ENCODE results near the gene TXNL4B. TPM values are rescaled to one million over a fixed set of nuclear protein-coding genes. Genes with fewer than 3 reads are reported as not detected.

The TXNL4B gene
- total and polyA plus RNA-seq, 9 of the 15 experiments (the other 6 are each of a cell fraction or from before 2014, with no cell fraction given): 11.9 to 38.0 (median 22.3) TPM

DNA sequence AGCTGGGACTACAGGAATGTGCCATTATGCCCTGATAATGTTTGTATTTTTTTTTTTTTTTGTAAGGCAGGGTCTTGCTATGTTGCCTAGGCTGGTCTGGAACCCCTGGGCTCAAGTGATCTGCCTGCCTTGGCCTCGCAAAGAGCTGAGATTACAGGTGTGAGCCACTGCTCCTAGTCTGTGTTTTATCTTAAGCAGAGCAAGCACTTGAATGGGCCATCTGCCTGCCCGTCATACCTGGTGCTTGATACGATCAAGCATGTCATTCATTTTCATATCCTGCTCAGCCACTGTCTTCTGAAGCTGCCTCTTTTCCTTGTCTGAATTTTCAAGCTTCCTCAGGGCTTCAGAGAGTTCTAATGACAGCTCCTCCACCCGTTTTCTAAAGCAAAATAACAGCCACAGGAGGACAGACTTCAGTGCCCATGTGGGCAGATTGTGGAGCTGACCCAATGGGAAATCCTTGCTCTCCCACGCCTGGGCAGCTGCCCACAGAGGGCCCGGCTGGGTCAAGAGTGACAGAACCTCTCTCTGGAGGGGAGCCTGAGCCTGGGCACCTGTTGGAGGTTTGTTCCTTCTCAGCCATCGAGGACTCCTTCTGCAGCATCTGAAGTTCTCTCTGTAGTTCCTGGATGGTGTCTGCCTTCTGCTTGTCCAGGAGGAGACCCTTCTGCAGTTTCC, 36.7 kb upstream of the TXNL4B start:
- Histone ChIP-seq H3K9ac (ENCODE audit: insufficient read depth in 1 of 2, low read depth in 2 of 2, low read length in 2 of 2) (no peak overlapping the region), H4K20me1 (replicated peaks; ENCODE audit: control insufficient read depth, insufficient read depth, low read length) (no peaks in the 10 kb centered on the region; the same call in 1 of the 2 replicates), H3K27me3 (ENCODE audit: control insufficient read depth in 2 of 2, insufficient read depth in 2 of 2, low read length in 2 of 2) (peaks cover 5 to 38% of the 10 kb centered on the region in 2 experiments; a peak in 3 of 5 replicates), H3K9me1 (ENCODE audit: control insufficient read depth, insufficient read depth, low read length) (no peaks in the 10 kb centered on the region), H3K9me3 (replicated peaks; ENCODE audit: control insufficient read depth, insufficient read depth, low read depth, low read length) (no peaks in the 10 kb centered on the region), H3K36me3 (ENCODE audit: control insufficient read depth, insufficient read depth, low read length) (no peaks in the 10 kb centered on the region), H3K79me2 (ENCODE audit: control insufficient read depth, insufficient read depth, low read length) (no peaks in the 10 kb centered on the region), H3K4me3 (no peak overlapping the region), H3K27ac (ENCODE audit: extremely low read depth, low read depth, low read length) (no peak overlapping the region), H3K4me2 (ENCODE audit: insufficient read depth, low read length) (no peak overlapping the region), H2AFZ (ENCODE audit: low read depth, low read length) (no peak overlapping the region), H3K4me1 (replicated peaks in 1 of 2; ENCODE audit: control insufficient read depth in 2 of 2, insufficient read depth in 2 of 2, low read length in 2 of 2) (peaks cover 0 to 8% of the 10 kb centered on the region in 2 experiments; a peak in 1 of 5 replicates)
- WGBS (ENCODE audit: insufficient coverage, low coverage, missing lambda C conversion rate): under 1% methylated on average over 7 of the region's 7 CpGs
- DNase-seq (ENCODE audit: extremely low read depth in 1 of 4, low spot score in 3 of 4): no peak
- ATAC-seq: no peak
- ChIA-PET POLR2A (interaction anchor here (0.6 to 1.8 kb wide), 3 partner anchors 9 to 37 kb away, joined by 3 to 5 read pairs (median 4); no protein-coding TSS in a partner anchor), CTCF (ENCODE audit: low intra/inter-chr PET ratio) (interaction anchor here (0.6 kb wide), 1 partner anchor 598 kb away, joined by 4 read pairs; no protein-coding TSS in a partner anchor)
- FAIRE-seq: no peak
- TF ChIP-seq, protein P1, sequence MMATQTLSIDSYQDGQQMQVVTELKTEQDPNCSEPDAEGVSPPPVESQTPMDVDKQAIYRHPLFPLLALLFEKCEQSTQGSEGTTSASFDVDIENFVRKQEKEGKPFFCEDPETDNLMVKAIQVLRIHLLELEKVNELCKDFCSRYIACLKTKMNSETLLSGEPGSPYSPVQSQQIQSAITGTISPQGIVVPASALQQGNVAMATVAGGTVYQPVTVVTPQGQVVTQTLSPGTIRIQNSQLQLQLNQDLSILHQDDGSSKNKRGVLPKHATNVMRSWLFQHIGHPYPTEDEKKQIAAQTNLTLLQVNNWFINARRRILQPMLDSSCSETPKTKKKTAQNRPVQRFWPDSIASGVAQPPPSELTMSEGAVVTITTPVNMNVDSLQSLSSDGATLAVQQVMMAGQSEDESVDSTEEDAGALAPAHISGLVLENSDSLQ (IDR thresholded peaks at IDR 0.05): peak; percentile 85
- no peak for TF ChIP-seq DDX20 (tag; IDR thresholded peaks at IDR 0.05; ENCODE audit: low read depth)
- BruUV-seq (replicated peaks): no TSS peak
- in situ Hi-C loops (cut with MboI) (no loop called here), intact Hi-C loops (cut with micrococcal nuclease) (loop anchor here (5.0 to 10.0 kb wide), 3 partner anchors 95 to 1827 kb away; no protein-coding TSS in a partner anchor)

DNA sequence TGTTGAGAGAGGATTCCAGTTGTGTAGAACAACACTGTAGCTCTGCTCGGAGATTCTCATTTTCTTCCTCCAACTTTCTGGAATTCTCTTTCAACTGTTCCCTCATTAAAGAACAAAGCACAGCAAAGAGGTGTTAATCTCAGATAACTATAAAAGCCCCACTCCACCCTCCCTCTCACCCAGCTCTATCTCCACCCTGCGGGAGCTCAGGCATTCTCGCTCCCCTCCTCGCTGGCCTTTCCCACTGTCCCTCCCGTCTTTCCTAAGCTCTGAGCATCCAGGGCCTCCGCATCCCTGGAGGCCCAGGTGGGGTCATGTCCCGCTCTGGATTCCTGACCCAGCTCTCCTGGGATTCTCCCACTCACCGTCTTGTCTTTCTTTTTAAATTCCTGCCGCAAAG, 35.3 kb upstream of the TXNL4B start:
- in situ Hi-C loops (cut with MboI) (no loop called here), intact Hi-C loops (cut with micrococcal nuclease) (loop anchor here (5.0 kb wide), 2 partner anchors 339 to 1829 kb away; no protein-coding TSS in a partner anchor)
- Histone ChIP-seq H2AFZ (ENCODE audit: low read depth, low read length) (no peak overlapping the region), H3K36me3 (ENCODE audit: control insufficient read depth, insufficient read depth, low read length) (no peaks in the 10 kb centered on the region), H3K4me2 (ENCODE audit: insufficient read depth, low read length) (no peak overlapping the region), H3K4me1 (replicated peaks in 1 of 2; ENCODE audit: control insufficient read depth in 2 of 2, insufficient read depth in 2 of 2, low read length in 2 of 2) (peaks cover 0 to 8% of the 10 kb centered on the region in 2 experiments; a peak in 1 of 5 replicates), H3K9ac (ENCODE audit: insufficient read depth in 1 of 2, low read depth in 2 of 2, low read length in 2 of 2) (no peak overlapping the region), H4K20me1 (replicated peaks; ENCODE audit: control insufficient read depth, insufficient read depth, low read length) (no peaks in the 10 kb centered on the region; the same call in 1 of the 2 replicates), H3K4me3 (no peak overlapping the region), H3K9me3 (replicated peaks; ENCODE audit: control insufficient read depth, insufficient read depth, low read depth, low read length) (no peaks in the 10 kb centered on the region), H3K27ac (ENCODE audit: extremely low read depth, low read depth, low read length) (no peak overlapping the region), H3K9me1 (ENCODE audit: control insufficient read depth, insufficient read depth, low read length) (no peaks in the 10 kb centered on the region), H3K79me2 (ENCODE audit: control insufficient read depth, insufficient read depth, low read length) (no peaks in the 10 kb centered on the region), H3K27me3 (ENCODE audit: control insufficient read depth in 2 of 2, insufficient read depth in 2 of 2, low read length in 2 of 2) (peaks cover 5 to 29% of the 10 kb centered on the region in 2 experiments; a peak in 3 of 5 replicates)
- no peak for DNase-seq (ENCODE audit: extremely low read depth in 1 of 4, low spot score in 3 of 4)
- no peak for ATAC-seq
- no TSS peak for BruUV-seq (replicated peaks)
- FAIRE-seq: no peak
- CTCF ChIA-PET (ENCODE audit: low intra/inter-chr PET ratio): no interaction called here
- POLR2A ChIA-PET: interaction anchor here (0.5 to 1.2 kb wide), 3 partner anchors 11 to 25 kb away, joined by 3 to 4 read pairs (median 3); no protein-coding TSS in a partner anchor
- 3% methylated on average over 9 of the region's 9 CpGs for WGBS (ENCODE audit: insufficient coverage, low coverage, missing lambda C conversion rate)
- TF ChIP-seq ZNF324 (CRISPR knock-in tag; IDR thresholded peaks at IDR 0.05) (no peak), MEF2A (IDR thresholded peaks at IDR 0.05; ENCODE audit: control insufficient read depth, low read depth, low read length) (no peak), POLR3G (IDR thresholded peaks at IDR 0.05; ENCODE audit: extremely low read depth, insufficient read length, insufficient replicate concordance) (no peak), SAFB (IDR thresholded peaks at IDR 0.05; ENCODE audit: borderline replicate concordance, low read depth, low read length) (no peak), ZNF778 (CRISPR knock-in tag; IDR thresholded peaks at IDR 0.05) (no peak), GMEB1 (CRISPR knock-in tag; IDR thresholded peaks at IDR 0.05) (no peak), MXI1 (IDR thresholded peaks at IDR 0.05; ENCODE audit: low read depth, low read length) (no peak), NR3C1 (CRISPR knock-in tag; IDR thresholded peaks at IDR 0.05) (no peak), IRF1 (CRISPR knock-in tag; IDR thresholded peaks at IDR 0.05; ENCODE audit: borderline replicate concordance) (no peak)
